Thymus (tissue), 11 donors: ENCODE results near the gene CACNA2D2. TPM values are rescaled to one million over a fixed set of nuclear protein-coding genes. Genes with fewer than 3 reads are reported as not detected.

Experiments used
- DNase-seq, 9 donors: peaks; one replicate each; pipeline ENCODE4 v3.0.0-alpha.2; 2013; ENCODE audit warnings: low spot score in 9 of 9, low read depth in 6 of 9, missing footprints in 1 of 9
- H3K27ac ChIP-seq, 2 donors: one replicate each; pipeline ENCODE4 v1.5.1; 2013; ENCODE audit warnings: control low read depth in 1 of 2, low read depth in 1 of 2, low read length in 1 of 2, mild to moderate bottlenecking in 1 of 2, moderate library complexity in 1 of 2
- H3K27me3 ChIP-seq, 2 donors: one replicate each; pipeline ENCODE4 v1.5.1; 2013; ENCODE audit warnings: low read length in 1 of 2; ENCODE audit not compliant: control insufficient read depth in 2 of 2, insufficient read depth in 1 of 2
- H3K36me3 ChIP-seq, 2 donors: one replicate each; pipeline ENCODE4 v1.5.1; 2013; ENCODE audit warnings: low read length in 1 of 2, mild to moderate bottlenecking in 1 of 2, moderate library complexity in 1 of 2; ENCODE audit not compliant: control insufficient read depth in 2 of 2, insufficient read depth in 2 of 2
- H3K4me1 ChIP-seq, 2 donors: one replicate each; pipeline ENCODE4 v1.5.1; 2013; ENCODE audit warnings: low read length in 2 of 2; ENCODE audit not compliant: control insufficient read depth in 2 of 2, insufficient read depth in 2 of 2
- H3K4me3 ChIP-seq, 2 donors: one replicate each; pipeline ENCODE4 v1.5.1; 2013; ENCODE audit warnings: low read length in 2 of 2, control low read depth in 1 of 2, mild to moderate bottlenecking in 1 of 2
- H3K9me3 ChIP-seq, 2 donors: one replicate each; pipeline ENCODE4 v1.5.1; 2013; ENCODE audit warnings: low read length in 1 of 2, mild to moderate bottlenecking in 1 of 2; ENCODE audit not compliant: control insufficient read depth in 2 of 2, insufficient read depth in 1 of 2
- WGBS: extraction: QIAGEN DNeasy Blood & Tissue Kit; methylation state at CpG from one replicate; pipeline ENCODE4 v1.1.7; 2013; 5-methylcytosine and 5-hydroxymethylcytosine counted together
- polyA plus RNA-seq: library from polyadenylated mRNA; stranded (reverse); fragments of 200-250 nt; gene quantifications from one replicate; pipeline ENCODE4 v1.2.3, GENCODE V29; 2013
- total RNA-seq: library from RNA; stranded (reverse); fragments of 120-200 nt; gene quantifications from one replicate; pipeline ENCODE4 v1.2.4, GENCODE V29; 2013
- donor health status: healthy.

The CACNA2D2 gene
- total and polyA plus RNA-seq, 2 donors: 0.57 to 1.5 TPM

DNA sequence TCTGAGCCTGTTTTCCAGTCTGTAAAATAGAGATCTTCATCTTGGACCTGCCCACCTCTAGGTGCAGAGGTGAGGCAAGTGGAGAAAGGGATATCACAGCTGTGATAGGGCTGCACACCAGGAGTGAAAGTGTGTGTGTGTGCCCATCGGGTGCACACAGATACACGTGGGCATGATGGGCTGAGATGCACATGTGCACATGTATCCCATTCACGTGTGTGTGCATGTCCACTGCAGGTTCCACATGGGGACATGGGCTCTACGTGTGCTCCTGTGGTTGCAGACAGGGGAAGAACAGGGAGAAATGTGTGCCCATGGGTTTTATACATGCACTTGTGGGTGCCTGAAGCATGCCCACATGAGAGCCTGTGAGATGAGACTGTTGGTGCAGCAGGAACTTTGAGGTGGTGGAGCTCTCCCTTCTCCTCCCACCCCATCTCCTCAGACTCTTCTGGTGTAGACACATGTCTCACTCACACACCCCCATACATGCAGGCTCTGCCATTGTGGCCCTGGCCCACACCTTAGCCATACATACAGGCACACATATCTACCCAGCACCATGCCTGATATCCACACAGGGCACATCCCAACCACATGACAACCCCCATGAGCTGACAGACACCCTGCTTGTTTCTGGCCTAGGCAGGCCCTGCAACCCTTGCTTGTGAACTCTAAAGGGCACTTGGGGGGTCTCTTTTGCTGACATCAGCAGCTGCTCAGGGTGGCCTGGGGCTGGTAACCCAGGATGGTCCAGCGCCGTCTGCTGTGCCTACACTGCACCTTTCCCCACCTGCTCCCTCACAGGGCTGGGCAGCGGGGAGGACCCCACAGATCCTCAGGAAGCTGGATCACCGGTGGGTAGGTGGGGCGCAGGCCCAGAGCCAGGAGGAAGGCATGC is 86.4 kb downstream of the CACNA2D2 start:
- Histone ChIP-seq H3K4me3 (no peak overlapping the region), H3K27ac (no peak overlapping the region), H3K9me3 (peaks cover 0 to 3% of the 10 kb centered on the region in 2 donors), H3K36me3 (no peaks in the 10 kb centered on the region), H3K27me3 (no peaks in the 10 kb centered on the region), H3K4me1 (peaks cover 0 to 10% of the 10 kb centered on the region in 2 donors)
- DNase-seq: peak in 3 of 9 donors; percentile 3 to 29 (median 8)
- WGBS: 90% methylated on average over 9 of the region's 9 CpGs

DNA sequence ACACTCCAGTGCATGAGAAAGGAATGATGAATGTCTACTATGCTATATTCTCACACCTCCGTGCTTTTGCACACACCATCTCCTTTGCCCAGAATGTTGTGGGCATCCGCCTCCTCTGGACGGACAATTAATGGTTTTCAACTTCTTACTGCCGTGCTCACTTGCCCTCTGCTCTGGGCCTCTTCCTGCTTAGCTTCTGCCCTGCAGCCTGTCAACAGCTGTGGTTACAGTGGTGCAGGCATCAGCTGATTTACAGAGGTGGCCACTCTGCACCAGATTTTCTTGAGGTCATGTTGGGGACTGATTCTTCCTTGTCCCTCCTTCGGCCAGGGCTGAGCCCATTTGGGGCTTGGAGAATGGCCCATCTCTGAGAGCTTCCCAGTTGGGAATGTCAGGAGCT is 87.6 kb downstream of the CACNA2D2 start:
- Histone ChIP-seq H3K36me3 (no peaks in the 10 kb centered on the region), H3K27ac (no peak overlapping the region), H3K27me3 (no peaks in the 10 kb centered on the region), H3K4me1 (peaks cover 0 to 10% of the 10 kb centered on the region in 2 donors), H3K4me3 (no peak overlapping the region), H3K9me3 (peaks cover 0 to 3% of the 10 kb centered on the region in 2 donors)
- no peak for DNase-seq
- WGBS: 35% methylated on average over 5 of the region's 5 CpGs

DNA sequence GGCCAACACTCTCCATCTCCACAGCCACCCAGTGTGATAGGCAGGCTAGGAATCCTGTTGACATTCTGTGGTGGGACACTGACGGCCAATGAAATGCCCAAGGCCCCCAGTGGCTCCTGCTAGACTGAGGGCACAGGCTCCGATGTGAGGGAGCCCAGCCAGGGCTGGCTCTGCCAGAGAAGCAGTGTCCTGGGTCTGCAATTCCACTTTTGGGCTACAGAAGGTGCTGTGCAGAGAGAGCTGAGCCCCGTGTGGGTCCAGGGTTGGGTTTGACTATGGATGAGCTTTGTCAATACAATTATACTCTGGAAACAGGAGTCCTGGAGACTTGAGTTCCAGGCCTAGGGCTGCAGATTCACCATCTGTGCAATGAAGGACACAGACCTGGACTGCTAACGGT is 88.4 kb downstream of the CACNA2D2 start:
- no peaks in the 10 kb centered on the region for H3K36me3 ChIP-seq
- 87% methylated on average over 4 of the region's 4 CpGs for WGBS
- no peak overlapping the region for H3K27ac ChIP-seq

DNA sequence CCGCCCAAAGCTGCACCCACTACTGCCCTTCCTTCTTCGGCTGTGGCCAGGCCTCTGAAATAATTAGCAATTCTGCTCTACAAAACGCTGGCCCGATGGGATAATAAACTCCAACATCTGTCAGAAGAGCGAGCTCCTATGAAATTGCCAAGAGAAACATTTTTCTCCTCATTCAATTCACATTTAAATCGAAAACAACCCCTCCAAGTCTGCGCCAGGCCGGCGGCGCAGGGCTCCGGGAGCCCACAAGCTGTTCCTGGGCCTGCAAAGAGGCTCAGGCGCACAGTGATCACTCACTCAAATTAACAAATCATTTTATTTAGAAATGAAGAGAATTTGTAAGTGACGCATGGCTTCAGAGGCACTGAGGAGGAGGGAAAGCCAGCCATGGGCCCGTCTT is 88.8 kb downstream of the CACNA2D2 start:
- no peak for DNase-seq
- Histone ChIP-seq H3K27me3 (no peaks in the 10 kb centered on the region), H3K27ac (no peak overlapping the region), H3K4me3 (no peak overlapping the region), H3K4me1 (peaks cover 0 to 10% of the 10 kb centered on the region in 2 donors), H3K36me3 (no peaks in the 10 kb centered on the region), H3K9me3 (peaks cover 0 to 3% of the 10 kb centered on the region in 2 donors)
- WGBS: 97% methylated on average over 14 of the region's 14 CpGs

More for the DNA sequence above, 88.4 kb downstream of the CACNA2D2 start:
- no peak for DNase-seq
- Histone ChIP-seq H3K4me1 (peaks cover 0 to 10% of the 10 kb centered on the region in 2 donors), H3K4me3 (no peak overlapping the region), H3K27me3 (no peaks in the 10 kb centered on the region), H3K9me3 (peaks cover 0 to 3% of the 10 kb centered on the region in 2 donors)

DNA sequence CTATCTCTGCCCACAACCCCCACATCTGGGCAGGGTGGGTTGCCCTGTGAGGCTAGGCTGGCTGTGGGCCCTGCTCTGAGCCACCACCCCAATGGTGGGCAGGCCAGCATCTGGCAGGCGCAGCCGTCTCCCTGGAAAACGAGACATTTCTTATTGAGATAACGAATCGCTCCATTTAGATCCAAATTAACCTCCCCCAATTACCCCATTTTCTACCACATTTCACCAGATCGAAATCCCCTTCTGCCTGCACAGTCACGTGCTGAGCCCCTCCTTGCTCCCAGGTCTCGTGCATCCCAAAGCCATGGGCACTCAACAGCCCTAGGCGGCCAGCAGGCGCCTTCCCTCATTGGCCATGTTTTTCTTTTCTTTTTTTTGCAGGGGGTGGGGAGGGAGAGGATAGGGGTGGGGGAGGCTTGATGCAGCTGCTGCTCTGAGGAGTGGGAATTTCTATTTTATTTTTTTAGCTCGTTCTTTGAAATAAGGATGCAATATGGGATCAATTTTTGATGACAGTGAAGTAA is 91.1 kb downstream of the CACNA2D2 start:
- DNase-seq: no peak
- H3K27ac ChIP-seq: no peak overlapping the region

DNA sequence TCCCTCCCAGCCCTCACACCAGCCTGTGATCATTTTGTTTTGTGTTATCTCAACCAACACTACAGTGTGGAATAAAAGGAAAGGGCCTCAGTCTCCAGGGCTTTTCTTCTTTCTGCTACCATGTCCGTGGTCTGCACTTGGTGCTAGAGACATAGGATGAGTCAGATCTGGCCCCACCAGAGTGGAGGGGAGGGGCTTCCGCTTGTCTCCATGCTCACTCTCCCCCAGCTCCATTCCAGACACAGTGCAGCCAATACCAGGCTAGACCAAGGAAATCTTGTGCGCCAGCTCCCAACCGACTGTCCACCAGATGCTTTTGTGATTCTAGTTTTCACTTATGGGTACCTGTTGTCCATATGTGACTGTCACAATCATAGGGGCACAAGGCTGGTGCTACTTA is 92.2 kb downstream of the CACNA2D2 start:
- no peaks in the 10 kb centered on the region for H3K36me3 ChIP-seq
- H3K4me1 ChIP-seq: peaks cover 0 to under 1% of the 10 kb centered on the region in 2 donors
- H3K9me3 ChIP-seq: peaks cover 0 to 3% of the 10 kb centered on the region in 2 donors
- 93% methylated on average over 4 of the region's 4 CpGs for WGBS
- H3K4me3 ChIP-seq: no peak overlapping the region
- no peak overlapping the region for H3K27ac ChIP-seq
- no peak for DNase-seq
- H3K27me3 ChIP-seq: no peaks in the 10 kb centered on the region

More for the DNA sequence above, 91.1 kb downstream of the CACNA2D2 start:
- Histone ChIP-seq H3K36me3 (no peaks in the 10 kb centered on the region), H3K27me3 (no peaks in the 10 kb centered on the region), H3K4me1 (peaks cover 0 to 7% of the 10 kb centered on the region in 2 donors), H3K9me3 (peaks cover 0 to 3% of the 10 kb centered on the region in 2 donors), H3K4me3 (no peak overlapping the region)
- 95% methylated on average over 11 of the region's 11 CpGs for WGBS

DNA sequence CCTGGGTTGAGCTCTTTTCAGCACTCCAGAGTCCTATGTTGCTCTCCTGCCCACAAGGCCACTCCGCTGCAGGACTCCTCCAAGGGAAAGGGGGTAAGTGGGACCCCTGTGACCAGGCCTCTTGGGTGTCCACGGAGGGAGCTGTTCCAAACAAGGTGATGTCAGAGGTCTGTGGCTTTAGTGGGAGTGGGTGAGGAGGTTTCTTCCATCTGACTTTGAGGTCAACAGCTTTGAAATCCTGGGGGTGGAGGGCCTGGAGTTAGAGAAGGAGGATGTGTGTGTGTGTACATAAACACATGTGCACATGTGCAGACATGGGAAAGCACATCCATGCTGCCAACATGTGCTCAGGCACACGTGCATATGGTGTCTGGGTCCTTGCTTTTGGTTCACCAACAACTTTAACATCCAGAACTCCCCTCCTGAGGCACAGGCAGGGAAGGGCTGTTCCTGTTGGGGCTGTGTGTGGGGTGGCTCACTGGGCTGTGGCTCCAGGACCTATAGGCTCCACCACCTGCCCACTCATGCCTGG is 92.8 kb downstream of the CACNA2D2 start:
- DNase-seq: no peak
- no peaks in the 10 kb centered on the region for H3K36me3 ChIP-seq
- no peaks in the 10 kb centered on the region for H3K4me1 ChIP-seq
- H3K9me3 ChIP-seq: peaks cover 0 to 3% of the 10 kb centered on the region in 2 donors
- no peak overlapping the region for H3K4me3 ChIP-seq
- no peak overlapping the region for H3K27ac ChIP-seq
- H3K27me3 ChIP-seq: no peaks in the 10 kb centered on the region
- 87% methylated on average over 3 of the region's 3 CpGs for WGBS

DNA sequence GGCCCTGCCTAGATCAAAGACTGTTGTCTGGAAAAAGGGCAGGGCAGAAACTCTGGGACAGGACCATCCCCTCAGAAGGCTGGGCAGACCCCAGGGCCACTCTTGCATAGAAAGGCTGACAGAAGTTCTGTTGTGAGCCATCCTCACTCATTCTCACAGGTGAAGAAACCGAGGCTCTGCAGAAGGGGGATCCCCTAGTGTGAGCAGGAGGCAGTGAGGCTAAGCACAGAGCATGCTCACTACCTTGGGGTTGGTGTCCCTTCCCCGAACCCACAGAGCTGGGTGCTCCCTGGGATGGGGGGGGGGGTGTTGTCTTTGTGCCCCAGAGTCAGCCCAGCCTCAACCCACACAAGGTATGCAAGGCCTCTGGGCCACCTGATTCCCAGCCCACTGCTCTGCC is 93.2 kb downstream of the CACNA2D2 start:
- Histone ChIP-seq H3K27ac (no peak overlapping the region), H3K4me1 (no peaks in the 10 kb centered on the region), H3K4me3 (no peak overlapping the region), H3K36me3 (no peaks in the 10 kb centered on the region), H3K27me3 (no peaks in the 10 kb centered on the region), H3K9me3 (peaks cover 0 to 3% of the 10 kb centered on the region in 2 donors)
- DNase-seq: no peak
- 87% methylated on average over 2 of the region's 2 CpGs for WGBS

DNA sequence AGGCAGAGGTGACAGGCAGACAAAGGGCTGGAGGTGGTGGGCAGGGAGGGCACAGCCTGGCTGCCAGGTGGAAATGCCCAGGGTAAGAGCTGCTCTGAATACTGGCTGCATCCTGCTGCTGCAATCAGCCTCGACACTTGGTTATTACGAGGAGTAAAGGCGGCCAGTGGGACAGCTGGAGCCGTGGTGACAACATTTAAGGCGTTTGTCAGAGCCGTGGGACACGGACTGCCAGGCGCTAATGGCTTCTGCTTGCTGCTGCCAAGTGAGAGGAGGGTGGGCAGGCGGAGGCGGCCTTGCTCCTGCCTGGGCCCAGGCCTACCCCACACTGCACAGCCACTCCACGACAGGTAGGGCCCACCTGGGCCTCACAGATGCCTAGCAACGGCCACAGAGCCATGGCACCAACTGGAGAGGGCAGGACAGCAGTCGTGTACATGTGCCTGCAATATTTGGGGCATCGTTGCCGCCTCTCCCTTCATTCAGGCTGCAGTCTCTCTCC is 94.9 kb downstream of the CACNA2D2 start:
- no peaks in the 10 kb centered on the region for H3K27me3 ChIP-seq
- no peak for DNase-seq
- no peak overlapping the region for H3K4me3 ChIP-seq
- H3K4me1 ChIP-seq: no peaks in the 10 kb centered on the region
- no peaks in the 10 kb centered on the region for H3K9me3 ChIP-seq
- 90% methylated on average over 15 of the region's 15 CpGs for WGBS
- no peak overlapping the region for H3K27ac ChIP-seq
- no peaks in the 10 kb centered on the region for H3K36me3 ChIP-seq
